ENCODE measurements around the gene PRR20D. TPM values are rescaled to one million over a fixed set of nuclear protein-coding genes. Genes with fewer than 3 reads are reported as not detected.

Gene PRR20D
- total RNA-seq, 1 donor from 2014 or later: not detected

DNA sequence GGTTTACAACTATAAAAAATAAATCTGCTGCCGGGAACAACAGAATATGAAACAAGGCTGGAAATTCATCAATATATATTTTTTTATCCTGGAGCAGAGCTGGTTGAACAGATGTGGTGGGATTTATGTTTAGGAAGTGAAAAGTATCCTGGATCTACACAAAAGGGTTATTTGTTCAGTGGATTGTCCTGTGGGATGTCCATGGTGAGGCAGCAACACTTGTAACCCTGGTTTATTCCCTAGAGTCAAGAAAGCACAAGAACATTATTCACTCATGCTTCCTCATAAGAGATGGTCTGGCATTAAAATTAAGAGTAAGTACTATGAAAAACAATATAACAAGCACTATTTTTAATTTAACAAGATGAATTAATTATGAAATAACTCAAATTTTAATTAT, 52.6 kb downstream of the PRR20D start:
- POLR2A ChIA-PET: no interaction called here
- intact Hi-C loops (cut with micrococcal nuclease): no loop called here
- peaks cover 4% of the 10 kb centered on the region for H3K9me3 Mint-ChIP-seq
- no peaks in the 10 kb centered on the region for H3K27me3 Mint-ChIP-seq
- H3K36me3 Mint-ChIP-seq (ENCODE audit: low read depth): no peaks in the 10 kb centered on the region
- TF ChIP-seq, protein P1, sequence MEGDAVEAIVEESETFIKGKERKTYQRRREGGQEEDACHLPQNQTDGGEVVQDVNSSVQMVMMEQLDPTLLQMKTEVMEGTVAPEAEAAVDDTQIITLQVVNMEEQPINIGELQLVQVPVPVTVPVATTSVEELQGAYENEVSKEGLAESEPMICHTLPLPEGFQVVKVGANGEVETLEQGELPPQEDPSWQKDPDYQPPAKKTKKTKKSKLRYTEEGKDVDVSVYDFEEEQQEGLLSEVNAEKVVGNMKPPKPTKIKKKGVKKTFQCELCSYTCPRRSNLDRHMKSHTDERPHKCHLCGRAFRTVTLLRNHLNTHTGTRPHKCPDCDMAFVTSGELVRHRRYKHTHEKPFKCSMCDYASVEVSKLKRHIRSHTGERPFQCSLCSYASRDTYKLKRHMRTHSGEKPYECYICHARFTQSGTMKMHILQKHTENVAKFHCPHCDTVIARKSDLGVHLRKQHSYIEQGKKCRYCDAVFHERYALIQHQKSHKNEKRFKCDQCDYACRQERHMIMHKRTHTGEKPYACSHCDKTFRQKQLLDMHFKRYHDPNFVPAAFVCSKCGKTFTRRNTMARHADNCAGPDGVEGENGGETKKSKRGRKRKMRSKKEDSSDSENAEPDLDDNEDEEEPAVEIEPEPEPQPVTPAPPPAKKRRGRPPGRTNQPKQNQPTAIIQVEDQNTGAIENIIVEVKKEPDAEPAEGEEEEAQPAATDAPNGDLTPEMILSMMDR (IDR thresholded peaks at IDR 0.05): no peak
- no peak overlapping the region for H3K4me3 Mint-ChIP-seq
- CTCF ChIA-PET: no interaction called here
- no peak overlapping the region for H3K27ac Mint-ChIP-seq
- DNase-seq (no peak), ATAC-seq (ENCODE audit: low read depth) (no peak)
- no peaks in the 10 kb centered on the region for H3K4me1 Mint-ChIP-seq

Other genes with a start within 250 kb of the PRR20D start
- gene PRR20A, start 19.7 kb upstream of the PRR20D start, total RNA-seq: not detected in 2 replicates
- gene PRR20B, start 13.1 kb upstream of the PRR20D start, total RNA-seq: not detected in 2 replicates
- not detected in 2 replicates for gene PRR20C, start 6.6 kb upstream of the PRR20D start, total RNA-seq
- not detected in 2 replicates for gene PRR20E, start 6.6 kb downstream of the PRR20D start, total RNA-seq

All from activated B cell treated with CpG ODN at 0.5 μM for 24 hours (primary cell).